H1 (cell line): Measurements from ENCODE around the gene ZNF646. TPM values are rescaled to one million over a fixed set of nuclear protein-coding genes. Genes with fewer than 3 reads are reported as not detected.

Experiments
- CTCF ChIA-PET: fragments of 300-600 bp; sonication (Branson Sonifier 250); formaldehyde crosslinking; loops from one replicate; lab custom pipeline; 2021; ENCODE audit not compliant: partially characterized antibody; lab: Charles Lee
- POLR2A ChIA-PET: fragments of 300-600 bp; sonication (Branson Sonifier 250); formaldehyde crosslinking; loops from one replicate; lab custom pipeline; 2021; ENCODE audit warnings: inconsistent platforms; ENCODE audit not compliant: partially characterized antibody; lab: Charles Lee
- DNase-seq, 2 experiments: peaks; one replicate each; pipeline versions ENCODE4 v3.0.0 to v3.0.0-alpha.2; 2010 to 2022; ENCODE audit warnings: low spot score in 2 of 2, low read depth in 1 of 2, mixed read lengths in 1 of 2
- FAIRE-seq: peaks from 2 replicates; lab custom pipeline; 2011; peaks lifted over from hg19 to GRCh38; lab: Jason Lieb, UNC
- H2AFZ ChIP-seq: 2 replicates; pipeline ENCODE4 v1.8.1; 2012; ENCODE audit warnings: low read length, inconsistent platforms
- H2AK5ac ChIP-seq: 2 replicates; pipeline ENCODE4 v1.6.1; 2013; ENCODE audit warnings: low read depth, low read length
- H2BK120ac ChIP-seq: replicated peaks from 2 replicates; pipeline ENCODE3; 2013; ENCODE audit warnings: low read depth, low read length, inconsistent platforms
- H2BK12ac ChIP-seq: 2 replicates; pipeline ENCODE4 v1.6.1; 2013; ENCODE audit warnings: low read depth, low read length
- H2BK15ac ChIP-seq: 2 replicates; pipeline ENCODE4 v1.6.1; 2013; ENCODE audit warnings: low read length
- H2BK20ac ChIP-seq: 2 replicates; pipeline ENCODE4 v1.6.1; 2013; ENCODE audit warnings: low read length
- H2BK5ac ChIP-seq: 2 replicates; pipeline ENCODE4 v1.6.1; 2013; ENCODE audit warnings: low read depth, low read length
- H3K14ac ChIP-seq: 2 replicates; pipeline ENCODE4 v1.6.1; 2013; ENCODE audit warnings: inconsistent platforms; ENCODE audit not compliant: insufficient read length
- H3K18ac ChIP-seq: 2 replicates; pipeline ENCODE4 v1.6.1; 2013; ENCODE audit warnings: low read length; ENCODE audit errors: extremely low read depth
- H3K23ac ChIP-seq: 2 replicates; pipeline ENCODE4 v1.6.1; 2013; ENCODE audit warnings: inconsistent platforms; ENCODE audit not compliant: insufficient read length
- H3K23me2 ChIP-seq: 2 replicates; pipeline ENCODE4 v1.6.1; 2013; ENCODE audit warnings: low read depth, low read length
- H3K27ac ChIP-seq: 2 replicates; pipeline ENCODE4 v1.6.1; 2011; ENCODE audit warnings: low read depth, low read length, inconsistent platforms
- H3K27me3 ChIP-seq, 4 experiments: replicated peaks in 1 of 4; 1 replicate in 1 of 4; 2 replicates in 3 of 4; pipeline versions ENCODE4 v1.6.1 to v1.8.1; 2011 to 2013; ENCODE audit warnings: low read length in 3 of 4, mild to moderate bottlenecking in 3 of 4, inconsistent platforms in 2 of 4, mixed read lengths in 2 of 4, moderate library complexity in 1 of 4; ENCODE audit not compliant: control insufficient read depth in 3 of 4, insufficient read depth in 3 of 4; ENCODE audit errors: extremely low read depth in 1 of 4
- H3K36me3 ChIP-seq, 4 experiments: 2 replicates each; pipeline versions ENCODE4 v1.6.1 to v1.8.1; 2011 to 2013; ENCODE audit warnings: mild to moderate bottlenecking in 4 of 4, low read length in 3 of 4, moderate library complexity in 2 of 4, control low read depth in 1 of 4, inconsistent platforms in 1 of 4; ENCODE audit not compliant: insufficient read depth in 4 of 4, control insufficient read depth in 2 of 4
- H3K4ac ChIP-seq: replicated peaks from 2 replicates; pipeline ENCODE3; 2013; ENCODE audit warnings: low read length, low read depth, mixed read lengths, inconsistent platforms; ENCODE audit not compliant: insufficient read length
- H3K4me1 ChIP-seq, 4 experiments: replicated peaks in 1 of 4; 1 replicate in 1 of 4; 2 replicates in 3 of 4; pipeline versions ENCODE4 v1.6.1 to v1.8.1; 2011 to 2013; ENCODE audit warnings: low read length in 3 of 4, inconsistent platforms in 2 of 4, mixed read lengths in 1 of 4; ENCODE audit not compliant: insufficient read depth in 4 of 4, control insufficient read depth in 3 of 4
- H3K4me2 ChIP-seq, 2 experiments: 2 replicates each; pipeline versions ENCODE4 v1.6.1 to v1.8.1; 2011 to 2013; ENCODE audit warnings: low read depth in 2 of 2, low read length in 2 of 2, control low read depth in 1 of 2, inconsistent platforms in 1 of 2, mild to moderate bottlenecking in 1 of 2; ENCODE audit not compliant: insufficient read depth in 1 of 2
- H3K4me3 ChIP-seq, 4 experiments: fragments of 200-600, 300-600 bp in 1 of 4; sonication (generic), shearing (Covaris generic), sonication (Bioruptor Twin) in 1 of 4; 2 replicates each; pipeline versions ENCODE4 v1.5.1 to v1.8.1; 2011 to 2016; ENCODE audit warnings: low read length in 4 of 4, low read depth in 3 of 4, control low read depth in 2 of 4, inconsistent platforms in 2 of 4, mild to moderate bottlenecking in 2 of 4, mixed read lengths in 1 of 4, moderate library complexity in 1 of 4; ENCODE audit not compliant: insufficient read depth in 2 of 4; ENCODE audit errors: extremely low read depth in 1 of 4
- H3K56ac ChIP-seq: replicated peaks from 2 replicates; pipeline ENCODE3; 2013; ENCODE audit warnings: low read depth, mild to moderate bottlenecking, mixed read lengths, low read length, inconsistent platforms; ENCODE audit not compliant: insufficient read length
- H3K79me1 ChIP-seq: 2 replicates; pipeline ENCODE4 v1.6.1; 2013; ENCODE audit warnings: low read depth, low read length, control low read depth
- H3K79me2 ChIP-seq, 2 experiments: 2 replicates each; pipeline versions ENCODE4 v1.6.1 to v1.8.1; 2012 to 2013; ENCODE audit warnings: low read length in 2 of 2, mild to moderate bottlenecking in 2 of 2, inconsistent platforms in 1 of 2; ENCODE audit not compliant: insufficient read depth in 2 of 2, control insufficient read depth in 1 of 2
- H3K9ac ChIP-seq, 4 experiments: replicated peaks in 1 of 4; 1 replicate in 1 of 4; 2 replicates in 3 of 4; pipeline versions ENCODE4 v1.6.1 to v1.8.1; 2011 to 2013; ENCODE audit warnings: low read depth in 3 of 4, low read length in 3 of 4, control low read depth in 2 of 4, mild to moderate bottlenecking in 2 of 4, moderate library complexity in 2 of 4, inconsistent platforms in 1 of 4; ENCODE audit errors: extremely low read depth in 1 of 4
- H3K9me3 ChIP-seq, 2 experiments: 2 replicates each; pipeline versions ENCODE4 v1.6.1 to v1.8.1; 2012 to 2013; ENCODE audit warnings: mild to moderate bottlenecking in 2 of 2, moderate library complexity in 2 of 2, control low read depth in 1 of 2, inconsistent platforms in 1 of 2, low read depth in 1 of 2, low read length in 1 of 2, mixed read lengths in 1 of 2; ENCODE audit not compliant: insufficient read depth in 2 of 2
- H4K20me1 ChIP-seq, 2 experiments: replicated peaks in 1 of 2; 2 replicates each; pipeline versions ENCODE3 to v1.8.1; 2011 to 2013; ENCODE audit warnings: inconsistent platforms in 2 of 2, low read length in 2 of 2, mild to moderate bottlenecking in 1 of 2; ENCODE audit not compliant: insufficient read depth in 2 of 2, control insufficient read depth in 1 of 2
- H4K5ac ChIP-seq: 2 replicates; pipeline ENCODE4 v1.6.1; 2013; ENCODE audit warnings: low read length, low read depth, mixed read lengths, inconsistent platforms; ENCODE audit not compliant: insufficient read length
- H4K8ac ChIP-seq: 2 replicates; pipeline ENCODE4 v1.8.0; 2013; ENCODE audit warnings: mild to moderate bottlenecking, moderate library complexity, low read length, inconsistent platforms; ENCODE audit not compliant: insufficient read depth; ENCODE audit errors: extremely low read depth
- H4K91ac ChIP-seq: replicated peaks from 2 replicates; pipeline ENCODE3; 2013; ENCODE audit warnings: low read length, mixed read lengths, inconsistent platforms; ENCODE audit not compliant: insufficient read length
- POLR2A ChIP-seq, 2 experiments: IDR thresholded peaks; 1 replicate in 1 of 2; 2 replicates in 1 of 2; pipeline ENCODE4 v1.6.1; 2011; ENCODE audit warnings: low read depth in 2 of 2, low read length in 2 of 2, mild to moderate bottlenecking in 2 of 2; ENCODE audit errors: control extremely low read depth in 1 of 2
- RXRA ChIP-seq: IDR thresholded peaks from 2 replicates; pipeline ENCODE4 v1.6.1; 2011; ENCODE audit warnings: low read depth, mild to moderate bottlenecking, low read length, moderate library complexity; ENCODE audit not compliant: insufficient read depth
- WGBS, 2 experiments: shearing (Covaris generic) in 1 of 2; methylation state at CpG; one replicate each; pipeline versions ENCODE4 v1.1.6 to v1.1.7; 2013 to 2015; ENCODE audit warnings: low lambda C conversion rate in 2 of 2, mixed read lengths in 2 of 2, inconsistent platforms in 1 of 2, low coverage in 1 of 2, missing lambda C conversion rate in 1 of 2; ENCODE audit not compliant: insufficient replicate concordance in 2 of 2, insufficient coverage in 1 of 2, insufficient read length in 1 of 2; ENCODE audit errors: extremely low coverage in 1 of 2, missing lambda C conversion rate in 1 of 2; 5-methylcytosine and 5-hydroxymethylcytosine counted together
- polyA plus RNA-seq, 7 experiments: library from polyadenylated mRNA; depleted of rRNA in 3 of 7; stranded (reverse) in 5 of 7; unstranded in 2 of 7; fragments of >200 nt in 5 of 7; fragments of 200-250 nt in 2 of 7; gene quantifications; 1 replicate in 5 of 7; 2 replicates in 1 of 7; 4 replicates in 1 of 7; pipeline versions ENCODE4 v1.2.1 to v1.2.3, GENCODE V29; 2011 to 2013; ENCODE audit warnings: missing spikeins in 2 of 7, mixed read lengths in 2 of 7
- total RNA-seq: library from RNA; stranded (reverse); fragmentation: NEBNext Ultra II Directional; extraction: Animal tissue kit (Norgen Biotek cat#: 25700); gene quantifications from 2 replicates; pipeline ENCODE4 v1.2.1, GENCODE V29; 2021

The ZNF646 gene
- total and polyA plus RNA-seq, 2 of the 8 experiments (the other 6 are each of a cell fraction or from before 2014, with no cell fraction given): 6.5 to 25.0 TPM

DNA sequence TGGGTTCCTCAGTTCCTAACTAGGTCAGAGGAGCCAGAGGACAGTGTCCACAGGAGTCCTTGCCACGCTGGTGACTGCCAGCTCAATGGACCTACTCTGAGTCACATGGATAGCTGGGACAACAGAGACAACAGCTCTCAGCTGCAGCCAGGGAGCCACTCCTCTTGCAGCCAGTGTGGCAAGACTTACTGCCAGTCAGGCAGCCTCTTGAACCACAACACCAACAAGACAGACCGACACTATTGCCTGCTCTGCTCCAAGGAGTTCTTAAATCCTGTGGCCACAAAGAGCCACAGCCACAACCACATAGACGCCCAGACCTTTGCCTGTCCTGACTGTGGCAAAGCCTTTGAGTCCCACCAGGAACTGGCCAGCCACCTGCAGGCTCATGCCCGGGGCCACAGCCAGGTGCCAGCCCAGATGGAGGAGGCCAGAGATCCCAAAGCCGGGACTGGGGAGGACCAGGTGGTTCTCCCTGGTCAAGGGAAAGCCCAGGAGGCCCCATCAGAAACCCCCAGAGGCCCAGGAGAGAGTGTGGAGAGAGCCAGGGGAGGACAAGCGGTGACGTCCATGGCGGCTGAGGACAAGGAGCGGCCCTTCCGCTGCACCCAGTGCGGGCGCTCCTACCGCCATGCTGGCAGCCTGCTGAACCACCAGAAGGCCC, 6.7 kb downstream of the ZNF646 start:
- Histone ChIP-seq H4K5ac (no peak overlapping the region), H3K4me2 (no peak overlapping the region), H3K4me1 (no peaks in the 10 kb centered on the region), H3K23ac (no peak overlapping the region), H3K4me3 (no peak overlapping the region), H3K79me2 (peaks cover 0 to 26% of the 10 kb centered on the region in 2 experiments; a peak in 2 of 4 replicates), H3K23me2 (no peaks in the 10 kb centered on the region), H3K4ac (no peak overlapping the region), H2BK20ac (no peak overlapping the region), H2BK12ac (no peak overlapping the region), H3K18ac (no peak overlapping the region), H4K8ac (no peak overlapping the region), H3K14ac (no peak overlapping the region), H3K56ac (no peak overlapping the region), H2AFZ (no peak overlapping the region), H3K9ac (no peak overlapping the region), H4K20me1 (peaks cover 9 to 36% of the 10 kb centered on the region in 2 experiments), H3K9me3 (no peaks in the 10 kb centered on the region), H4K91ac (no peak overlapping the region), H3K79me1 (peaks cover 6% of the 10 kb centered on the region), H2BK15ac (no peak overlapping the region), H3K27ac (no peak overlapping the region), H3K36me3 (peaks cover 5 to 50% (median 30%) of the 10 kb centered on the region in 4 experiments; a peak in 7 of 8 replicates), H2BK5ac (no peak overlapping the region), H2BK120ac (no peak overlapping the region), H2AK5ac (no peak overlapping the region), H3K27me3 (no peaks in the 10 kb centered on the region)
- POLR2A ChIA-PET: interaction anchor here (0.7 to 4.9 kb wide), 6 partner anchors 12 to 118 kb away, joined by 3 to 26 read pairs (median 4); partner anchors contain the start of gene VKORC1
- DNase-seq: no peak
- no peak for FAIRE-seq
- CTCF ChIA-PET: interaction anchor here (1.6 to 2.1 kb wide), 3 partner anchors 28 to 62 kb away, joined by 3 to 8 read pairs (median 5); partner anchors contain the start of gene BCKDK
- TF ChIP-seq RXRA (no peak), POLR2A (IDR thresholded peaks at IDR 0.05; ENCODE audit: control extremely low read depth in 1 of 2, low read depth in 2 of 2, low read length in 2 of 2) (0 out of 3 replicates have a peak, but pooled peaks of 1 of the 2 experiments have one; percentile 8)
- WGBS, 2 experiments: 95% methylated on average over 10 of the region's 13 CpGs; no CpG with 5 or more reads in 1 of the 2 experiments
